ENCODE results near the gene GNL1.

DNA sequence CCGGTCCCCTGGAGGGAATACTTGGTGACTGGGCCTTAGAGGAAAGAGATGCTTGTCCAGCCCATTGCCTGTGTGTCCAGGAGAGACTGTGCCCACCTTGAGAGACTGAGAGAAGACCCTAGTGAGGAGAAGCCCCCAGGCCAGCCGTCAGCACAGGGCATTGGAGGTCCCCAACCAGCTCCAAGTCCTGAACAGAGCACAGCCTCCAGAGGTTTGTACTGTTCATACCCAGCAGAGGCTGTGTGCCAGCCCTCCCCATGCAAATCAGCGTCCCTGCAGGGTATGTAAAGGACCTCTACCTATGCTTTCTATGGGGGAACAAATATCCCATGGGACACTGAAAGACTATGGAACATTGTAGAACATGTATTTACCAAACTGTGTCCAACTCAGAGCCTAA is 58.6 kb downstream of the GNL1 start:
- TF ChIP-seq, protein P1, sequence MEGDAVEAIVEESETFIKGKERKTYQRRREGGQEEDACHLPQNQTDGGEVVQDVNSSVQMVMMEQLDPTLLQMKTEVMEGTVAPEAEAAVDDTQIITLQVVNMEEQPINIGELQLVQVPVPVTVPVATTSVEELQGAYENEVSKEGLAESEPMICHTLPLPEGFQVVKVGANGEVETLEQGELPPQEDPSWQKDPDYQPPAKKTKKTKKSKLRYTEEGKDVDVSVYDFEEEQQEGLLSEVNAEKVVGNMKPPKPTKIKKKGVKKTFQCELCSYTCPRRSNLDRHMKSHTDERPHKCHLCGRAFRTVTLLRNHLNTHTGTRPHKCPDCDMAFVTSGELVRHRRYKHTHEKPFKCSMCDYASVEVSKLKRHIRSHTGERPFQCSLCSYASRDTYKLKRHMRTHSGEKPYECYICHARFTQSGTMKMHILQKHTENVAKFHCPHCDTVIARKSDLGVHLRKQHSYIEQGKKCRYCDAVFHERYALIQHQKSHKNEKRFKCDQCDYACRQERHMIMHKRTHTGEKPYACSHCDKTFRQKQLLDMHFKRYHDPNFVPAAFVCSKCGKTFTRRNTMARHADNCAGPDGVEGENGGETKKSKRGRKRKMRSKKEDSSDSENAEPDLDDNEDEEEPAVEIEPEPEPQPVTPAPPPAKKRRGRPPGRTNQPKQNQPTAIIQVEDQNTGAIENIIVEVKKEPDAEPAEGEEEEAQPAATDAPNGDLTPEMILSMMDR (conservative IDR thresholded peaks at IDR 0.05; ENCODE audit: low read depth, low read length): no peak
- TF ChIP-seq EZH2 (IDR thresholded peaks at IDR 0.05; ENCODE audit: borderline replicate concordance, low read depth, low read length, poor library complexity, severe bottlenecking): no peak

All from A673 (cell line).